Measurements from ENCODE around the gene ENTPD7.
A peak's percentile ranks its signal among the peaks of the same experiment; 100 is the strongest.

ENTPD7 gene

DNA sequence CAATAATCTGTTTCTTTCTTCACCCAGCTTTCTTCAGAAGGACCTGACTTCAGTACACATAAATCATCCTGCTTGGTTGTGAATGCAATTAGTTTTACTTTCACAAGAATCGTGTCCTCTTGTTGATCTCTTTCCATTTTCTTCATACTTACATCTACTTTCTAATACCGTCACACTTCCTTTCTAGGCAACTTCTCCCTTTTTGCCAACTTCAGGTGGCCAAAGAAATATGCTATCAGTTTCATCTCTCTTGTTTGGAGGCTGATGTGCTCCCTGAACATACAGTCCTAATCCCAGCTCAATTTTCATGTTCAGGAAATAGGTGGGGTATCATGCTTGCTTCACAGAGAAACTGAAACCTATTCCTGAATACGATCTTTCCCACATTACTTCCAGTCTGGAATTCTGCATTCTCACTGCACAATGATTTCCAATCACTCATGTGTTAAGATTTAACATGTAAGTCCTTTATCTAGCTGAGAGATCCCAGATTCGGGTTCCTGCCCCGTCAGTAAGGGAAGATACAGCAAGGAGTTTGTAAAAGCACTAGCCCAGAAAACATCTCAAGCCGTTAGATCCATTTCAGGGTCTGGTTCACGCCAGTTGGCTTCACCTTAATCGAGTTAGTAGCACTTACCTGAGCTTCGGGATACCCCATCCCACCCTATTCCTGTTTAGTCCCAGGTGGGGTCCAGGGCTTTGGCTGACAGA lies 40.1 kb upstream of the ENTPD7 start:
- no peaks in the 10 kb centered on the region for H3K27me3 ChIP-seq (ENCODE audit: insufficient read depth, low read length, poor library complexity)
- H3K4me3 ChIP-seq (ENCODE audit: low read depth in 1 of 2, low read length in 2 of 2), result peak overlapping the region; percentile 75 to 86
- peaks cover 54% of the 10 kb centered on the region for H3K79me2 ChIP-seq (ENCODE audit: insufficient read depth, low read length)
- ATAC-seq (ENCODE audit: insufficient read depth, low read depth), result no peak
- H3K4me1 ChIP-seq (ENCODE audit: insufficient read depth, low read length), result peaks cover 49% of the 10 kb centered on the region
- H2AFZ ChIP-seq (ENCODE audit: low read depth, low read length), result peak overlapping the region; percentile 70
- H4K20me1 ChIP-seq (ENCODE audit: insufficient read depth, low read length), result peaks cover 18% of the 10 kb centered on the region; the same call in 1 of the 2 replicates
- H3K27ac ChIP-seq (ENCODE audit: low read length), result peak overlapping the region; percentile 71
- H3K9me3 ChIP-seq (ENCODE audit: insufficient read depth, low read length, severe bottlenecking), result no peaks in the 10 kb centered on the region
- H3K36me3 ChIP-seq (ENCODE audit: insufficient read depth, low read length), result peaks cover 36% of the 10 kb centered on the region
- H3K9ac ChIP-seq (ENCODE audit: low read depth, low read length), result peak overlapping the region; percentile 87
- peak overlapping the region; percentile 88 for H3K4me2 ChIP-seq (ENCODE audit: insufficient read depth, low read length)
- DNase-seq, result no peak
- TF ChIP-seq EZH2 (IDR thresholded peaks at IDR 0.05; ENCODE audit: borderline replicate concordance, low read depth, low read length, severe bottlenecking), result no peak
- TF ChIP-seq, protein P1, sequence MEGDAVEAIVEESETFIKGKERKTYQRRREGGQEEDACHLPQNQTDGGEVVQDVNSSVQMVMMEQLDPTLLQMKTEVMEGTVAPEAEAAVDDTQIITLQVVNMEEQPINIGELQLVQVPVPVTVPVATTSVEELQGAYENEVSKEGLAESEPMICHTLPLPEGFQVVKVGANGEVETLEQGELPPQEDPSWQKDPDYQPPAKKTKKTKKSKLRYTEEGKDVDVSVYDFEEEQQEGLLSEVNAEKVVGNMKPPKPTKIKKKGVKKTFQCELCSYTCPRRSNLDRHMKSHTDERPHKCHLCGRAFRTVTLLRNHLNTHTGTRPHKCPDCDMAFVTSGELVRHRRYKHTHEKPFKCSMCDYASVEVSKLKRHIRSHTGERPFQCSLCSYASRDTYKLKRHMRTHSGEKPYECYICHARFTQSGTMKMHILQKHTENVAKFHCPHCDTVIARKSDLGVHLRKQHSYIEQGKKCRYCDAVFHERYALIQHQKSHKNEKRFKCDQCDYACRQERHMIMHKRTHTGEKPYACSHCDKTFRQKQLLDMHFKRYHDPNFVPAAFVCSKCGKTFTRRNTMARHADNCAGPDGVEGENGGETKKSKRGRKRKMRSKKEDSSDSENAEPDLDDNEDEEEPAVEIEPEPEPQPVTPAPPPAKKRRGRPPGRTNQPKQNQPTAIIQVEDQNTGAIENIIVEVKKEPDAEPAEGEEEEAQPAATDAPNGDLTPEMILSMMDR (IDR thresholded peaks at IDR 0.05; ENCODE audit: borderline replicate concordance, extremely low read depth, low read length, poor library complexity, severe bottlenecking), result no peak

DNA sequence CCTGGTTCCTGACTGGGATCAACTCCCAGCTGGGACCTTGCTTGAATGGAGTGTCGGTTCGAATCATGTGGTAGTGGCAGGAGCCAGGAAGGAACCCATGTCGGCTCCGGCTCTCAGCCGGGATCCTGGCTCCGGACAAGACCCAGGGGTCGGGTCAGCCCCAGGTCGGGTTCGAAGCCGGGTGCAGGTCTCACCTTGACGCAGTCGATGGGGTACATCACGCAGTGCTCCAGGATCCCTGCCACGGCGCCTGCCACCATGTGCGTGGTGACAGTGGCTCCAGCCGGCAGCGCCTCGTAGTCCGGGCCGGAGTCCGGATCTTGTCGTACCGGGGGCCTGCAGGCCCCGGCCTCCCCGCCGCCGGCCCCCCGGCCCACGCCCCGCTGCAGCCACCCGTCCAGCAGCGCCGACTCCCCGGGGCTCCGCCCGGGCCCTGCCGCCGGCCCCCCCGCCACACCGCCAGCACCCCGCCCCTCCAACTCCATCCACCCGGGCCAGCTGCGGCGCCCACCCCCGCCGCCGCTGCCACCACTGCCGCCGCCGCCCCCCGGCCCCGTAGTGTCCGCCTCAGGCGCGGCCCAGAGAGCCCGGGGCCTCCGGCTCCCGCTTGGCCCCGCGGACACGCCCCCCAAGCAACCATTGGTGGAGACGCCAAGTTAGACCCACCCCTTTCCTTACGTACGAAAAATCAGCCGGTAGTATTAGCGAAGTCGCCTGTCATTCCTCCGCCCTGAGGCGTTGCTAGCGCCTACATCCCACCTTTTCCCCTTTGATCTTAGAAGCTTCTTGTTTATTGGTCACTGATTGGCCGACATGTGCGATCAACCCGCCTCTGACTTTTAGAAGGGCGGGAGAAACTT lies 39.2 kb upstream of the ENTPD7 start, which contains the start of gene SLC25A28:
SLC25A28 (minus strand) TSS at position 589 of the 860 bp plus-strand sequence; CDS start at position 485, 104 bp downstream.
- TF ChIP-seq EZH2 (IDR thresholded peaks at IDR 0.05; ENCODE audit: borderline replicate concordance, low read depth, low read length, severe bottlenecking), result no peak
- TF ChIP-seq, protein P1 (IDR thresholded peaks at IDR 0.05; ENCODE audit: borderline replicate concordance, extremely low read depth, low read length, poor library complexity, severe bottlenecking), result no peak
- ATAC-seq (ENCODE audit: insufficient read depth, low read depth) (no peak; the same call in 2 of the 3 replicates), DNase-seq (peak; percentile 97)
- Histone ChIP-seq H3K4me1 (ENCODE audit: insufficient read depth, low read length) (peaks cover 49% of the 10 kb centered on the region), H3K27ac (ENCODE audit: low read length) (peak within 1 kb of the TSS; percentile 93), H3K36me3 (ENCODE audit: insufficient read depth, low read length) (peaks cover 36% of the 10 kb centered on the region), H3K79me2 (ENCODE audit: insufficient read depth, low read length) (peaks cover 54% of the 10 kb centered on the region), H3K9ac (ENCODE audit: low read depth, low read length) (peak within 1 kb of the TSS; percentile 99), H3K9me3 (ENCODE audit: insufficient read depth, low read length, severe bottlenecking) (no peaks in the 10 kb centered on the region), H2AFZ (ENCODE audit: low read depth, low read length) (peak within 1 kb of the TSS; percentile 93), H3K4me2 (ENCODE audit: insufficient read depth, low read length) (peak within 1 kb of the TSS; percentile 92), H3K27me3 (ENCODE audit: insufficient read depth, low read length, poor library complexity) (no peaks in the 10 kb centered on the region), H4K20me1 (ENCODE audit: insufficient read depth, low read length) (peaks cover 18% of the 10 kb centered on the region; the same call in 1 of the 2 replicates), H3K4me3 (ENCODE audit: low read depth in 1 of 2, low read length in 2 of 2) (peak within 1 kb of the TSS; percentile 85 to 86)

DNA sequence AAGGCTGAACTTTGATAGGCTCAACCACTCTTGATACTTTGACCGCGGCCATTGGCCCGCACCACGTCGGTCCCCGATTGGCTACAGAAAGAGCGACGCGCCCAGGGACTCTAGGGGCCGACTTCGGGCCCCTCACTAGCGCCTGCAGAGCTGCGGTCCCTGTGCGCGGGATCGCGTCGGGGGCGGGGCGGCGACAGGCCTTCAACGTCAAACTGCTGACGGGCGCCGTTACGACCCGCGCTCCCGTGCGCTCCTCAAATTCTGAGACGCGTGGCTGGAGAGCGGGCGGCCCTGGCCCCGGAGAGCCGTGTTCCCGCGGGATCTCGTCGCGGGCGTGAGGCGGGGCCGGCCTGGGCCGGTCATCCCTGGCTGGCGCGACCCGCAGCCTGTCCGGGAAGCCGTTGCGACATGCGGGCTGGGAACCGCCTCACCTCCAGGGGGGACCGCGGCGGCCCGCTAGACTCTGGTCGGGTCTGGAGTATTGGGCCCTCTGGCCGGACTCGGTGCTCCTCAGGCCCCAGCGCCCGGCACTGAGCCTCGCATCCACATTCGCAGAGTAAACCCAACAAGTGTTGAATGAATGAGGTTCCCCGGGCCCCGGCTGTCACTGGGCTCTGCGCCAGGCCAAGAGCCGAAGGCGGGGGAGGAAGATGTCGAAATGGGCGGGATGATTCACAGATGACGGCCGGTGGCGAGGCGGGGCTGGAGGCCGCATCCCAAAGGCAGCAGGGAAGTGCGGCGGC lies 38.4 kb upstream of the ENTPD7 start:
- H3K4me2 ChIP-seq (ENCODE audit: insufficient read depth, low read length), result peak overlapping the region; percentile 92
- peaks cover 48% of the 10 kb centered on the region for H3K4me1 ChIP-seq (ENCODE audit: insufficient read depth, low read length)
- peaks cover 31% of the 10 kb centered on the region for H3K36me3 ChIP-seq (ENCODE audit: insufficient read depth, low read length)
- peaks cover 49% of the 10 kb centered on the region for H3K79me2 ChIP-seq (ENCODE audit: insufficient read depth, low read length)
- peaks cover 1% of the 10 kb centered on the region for H3K27me3 ChIP-seq (ENCODE audit: insufficient read depth, low read length, poor library complexity)
- peak; percentile 76 for DNase-seq
- peaks cover 18% of the 10 kb centered on the region; the same call in 1 of the 2 replicates for H4K20me1 ChIP-seq (ENCODE audit: insufficient read depth, low read length)
- H2AFZ ChIP-seq (ENCODE audit: low read depth, low read length), result peak overlapping the region; percentile 93
- H3K27ac ChIP-seq (ENCODE audit: low read length), result peak overlapping the region; percentile 93
- no peaks in the 10 kb centered on the region for H3K9me3 ChIP-seq (ENCODE audit: insufficient read depth, low read length, severe bottlenecking)
- ATAC-seq (ENCODE audit: insufficient read depth, low read depth), result peak; percentile 94
- no peak for TF ChIP-seq EZH2 (IDR thresholded peaks at IDR 0.05; ENCODE audit: borderline replicate concordance, low read depth, low read length, severe bottlenecking)
- TF ChIP-seq, protein P1 (IDR thresholded peaks at IDR 0.05; ENCODE audit: borderline replicate concordance, extremely low read depth, low read length, poor library complexity, severe bottlenecking), result no peak
- peak overlapping the region; percentile 99 for H3K9ac ChIP-seq (ENCODE audit: low read depth, low read length)
- peak overlapping the region; percentile 47 to 85; a peak in 3 of 4 replicates for H3K4me3 ChIP-seq (ENCODE audit: low read depth in 1 of 2, low read length in 2 of 2)
